HG03378 (cell line): ENCODE results near the gene HERC3.
A peak's percentile ranks its signal among the peaks of the same experiment; 100 is the strongest.

Experiments
- ATAC-seq: cut with Tn5 transposase; IDR thresholded peaks from one replicate; pipeline ENCODE4 v1.9.1; 2021; ENCODE audit warnings: mild to moderate bottlenecking, moderate library complexity; ENCODE audit not compliant: unreplicated experiment

The HERC3 gene

GRCh38 chr4:88659055-88659889, 67.0 kb downstream of the HERC3 start:
- ATAC-seq, result peak; percentile 94

GRCh38 chr4:88659890-88660208, 67.6 kb downstream of the HERC3 start:
- ATAC-seq, result no peak

- ATAC-seq, result no peak
These were observed 68.4 kb downstream of the HERC3 start for GRCh38 chr4:88660446-88661294.

- no peak for ATAC-seq
These were observed 69.5 kb downstream of the HERC3 start for GRCh38 chr4:88661739-88662138.

- peak; percentile 59 for ATAC-seq
These were observed 80.7 kb downstream of the HERC3 start for GRCh38 chr4:88672987-88673386.

- no peak for ATAC-seq
These were observed 81.6 kb downstream of the HERC3 start for GRCh38 chr4:88673886-88674285.

- ATAC-seq, result no peak
These were observed 82.3 kb downstream of the HERC3 start for GRCh38 chr4:88674565-88674964.

- ATAC-seq, result no peak
These were observed 82.7 kb downstream of the HERC3 start for GRCh38 chr4:88674979-88675378.

GRCh38 chr4:88675543-88675942, 83.3 kb downstream of the HERC3 start:
- no peak for ATAC-seq

- ATAC-seq, result no peak
These were observed 88.9 kb downstream of the HERC3 start for GRCh38 chr4:88681209-88681608.

GRCh38 chr4:88690355-88690754, 98.1 kb downstream of the HERC3 start:
- ATAC-seq, result no peak

- ATAC-seq, result no peak
These were observed 101.5 kb downstream of the HERC3 start for GRCh38 chr4:88693792-88694191.

- ATAC-seq, result no peak
These were observed 104.3 kb downstream of the HERC3 start for GRCh38 chr4:88696630-88697029.

- ATAC-seq, result no peak
These were observed 104.9 kb downstream of the HERC3 start for GRCh38 chr4:88697141-88697540.

GRCh38 chr4:88697588-88698329, 105.5 kb downstream of the HERC3 start, which contains the start of gene NAP1L5:
Gene NAP1L5 (minus strand): TSS chr4:88697829. CDS start chr4:88697754, 75 bp downstream.
- peak; percentile 92 for ATAC-seq

GRCh38 chr4:88698519-88698918, 106.2 kb downstream of the HERC3 start:
- ATAC-seq, result no peak

- no peak for ATAC-seq
These were observed 110.5 kb downstream of the HERC3 start for GRCh38 chr4:88702782-88703181.

GRCh38 chr4:88705223-88705622, 112.9 kb downstream of the HERC3 start:
- ATAC-seq, result no peak

- ATAC-seq, result no peak
These were observed 113.7 kb downstream of the HERC3 start for GRCh38 chr4:88705805-88706492.

- no peak for ATAC-seq
These were observed 114.3 kb downstream of the HERC3 start for GRCh38 chr4:88706574-88706973.

GRCh38 chr4:88709989-88710388, 117.7 kb downstream of the HERC3 start:
- no peak for ATAC-seq
